Measurements from ENCODE around the gene RASSF3.

Gene RASSF3

GRCh38 chr12:64736771-64737170 lies 126.5 kb downstream of the RASSF3 start:
- DNase-seq, result no peak

- DNase-seq, result no peak
Observed at GRCh38 chr12:64737539-64737938, 127.2 kb downstream of the RASSF3 start.

- DNase-seq, result no peak
Observed at GRCh38 chr12:64739778-64740177, 129.5 kb downstream of the RASSF3 start.

GRCh38 chr12:64740646-64741045 lies 130.4 kb downstream of the RASSF3 start:
- no peak for DNase-seq

GRCh38 chr12:64742416-64742815 lies 132.1 kb downstream of the RASSF3 start:
- no peak for DNase-seq

GRCh38 chr12:64743206-64743605 lies 132.9 kb downstream of the RASSF3 start:
- no peak for DNase-seq

- no peak for DNase-seq
Observed at GRCh38 chr12:64744422-64745258, 134.3 kb downstream of the RASSF3 start.

- no peak for DNase-seq
Observed at GRCh38 chr12:64745259-64745807, 135.0 kb downstream of the RASSF3 start.

- DNase-seq, result no peak
Observed at GRCh38 chr12:64745980-64746379, 135.7 kb downstream of the RASSF3 start.

GRCh38 chr12:64746663-64747062 lies 136.4 kb downstream of the RASSF3 start:
- peak; percentile 24 for DNase-seq

Data from fibroblast of upper back skin (primary cell).